Endodermal cell (in vitro differentiated cells): Measurements from ENCODE around the gene SPON1. TPM values are rescaled to one million over a fixed set of nuclear protein-coding genes. Genes with fewer than 3 reads are reported as not detected.

ENCODE experiments used
- DNase-seq: peaks from one replicate; pipeline ENCODE4 v3.0.0-alpha.2; 2017
- H3K27ac ChIP-seq: 2 replicates; pipeline ENCODE4 v1.5.1; 2013; ENCODE audit warnings: mild to moderate bottlenecking, low read depth, low read length, moderate library complexity
- H3K27me3 ChIP-seq: 2 replicates; pipeline ENCODE4 v1.6.1; 2013; ENCODE audit warnings: mild to moderate bottlenecking, low read length, moderate library complexity; ENCODE audit not compliant: insufficient read depth, control insufficient read depth, poor library complexity, severe bottlenecking
- H3K36me3 ChIP-seq: 2 replicates; pipeline ENCODE4 v1.7.0; 2013; ENCODE audit warnings: mild to moderate bottlenecking, low read length, moderate library complexity; ENCODE audit not compliant: control insufficient read depth, insufficient read depth
- H3K4me1 ChIP-seq: one replicate; pipeline ENCODE4 v1.7.0; 2013; ENCODE audit warnings: low read length; ENCODE audit not compliant: control insufficient read depth, insufficient read depth
- H3K4me3 ChIP-seq: 2 replicates; pipeline ENCODE4 v1.5.1; 2013; ENCODE audit warnings: mild to moderate bottlenecking, low read length, moderate library complexity
- H3K9ac ChIP-seq: 2 replicates; pipeline ENCODE4 v1.6.1; 2013; ENCODE audit warnings: mild to moderate bottlenecking, low read length, moderate library complexity; ENCODE audit not compliant: poor library complexity, severe bottlenecking; ENCODE audit errors: extremely low read depth
- H3K9me3 ChIP-seq: 2 replicates; pipeline ENCODE4 v1.6.1; 2013; ENCODE audit warnings: mild to moderate bottlenecking, low read length, moderate library complexity; ENCODE audit not compliant: control insufficient read depth
- H3K27ac Mint-ChIP-seq: 2 replicates; pipeline ENCODE4 v1.8.0; 2020; ENCODE audit warnings: mixed read lengths
- H3K27me3 Mint-ChIP-seq: 2 replicates; pipeline ENCODE4 v1.8.0; 2021; ENCODE audit warnings: mild to moderate bottlenecking, mixed read lengths; ENCODE audit not compliant: insufficient read depth
- H3K36me3 Mint-ChIP-seq: 2 replicates; pipeline ENCODE4 v1.8.0; 2020; ENCODE audit warnings: low read depth, mixed read lengths
- H3K4me1 Mint-ChIP-seq: 2 replicates; pipeline ENCODE4 v1.8.0; 2020; ENCODE audit warnings: mixed read lengths
- H3K4me3 Mint-ChIP-seq: 2 replicates; pipeline ENCODE4 v1.8.0; 2020; ENCODE audit warnings: mild to moderate bottlenecking, moderate library complexity, mixed read lengths
- H3K9me3 Mint-ChIP-seq: 2 replicates; pipeline ENCODE4 v1.8.0; 2020; ENCODE audit warnings: mild to moderate bottlenecking, mixed read lengths
- CTCF ChIP-seq: fragments of 200-600 bp; sonication (generic); conservative IDR thresholded peaks from 2 replicates; pipeline ENCODE4 v1.5.0; 2021; ENCODE audit warnings: antibody characterized with exemption, mild to moderate bottlenecking
- WGBS, 2 experiments: methylation state at CpG; one replicate each; pipeline versions ENCODE4 v1.1.5 to v1.1.7; 2013; ENCODE audit warnings: missing lambda C conversion rate in 2 of 2, mixed read lengths in 1 of 2; ENCODE audit not compliant: insufficient coverage in 1 of 2, insufficient read length in 1 of 2; 5-methylcytosine and 5-hydroxymethylcytosine counted together
- total RNA-seq, 2 donors: library from RNA; stranded (reverse); fragmentation: NEBNext Ultra II Directional in 1 of 2; extraction: Animal tissue kit (Norgen Biotek cat#: 25700) in 1 of 2; gene quantifications; 2 replicates in 1 of 2; 3 replicates in 1 of 2; pipeline ENCODE4 v1.2.1, GENCODE V29; 2021

The SPON1 gene
- total RNA-seq, 2 donors from 2014 or later = 0.13 to 1.6 TPM

- Histone ChIP-seq H3K4me3 (no peak overlapping the region), H3K27me3 (no peaks in the 10 kb centered on the region), H3K36me3 (no peaks in the 10 kb centered on the region), H3K9ac (no peak overlapping the region), H3K4me1 (no peaks in the 10 kb centered on the region), H3K27ac (no peak overlapping the region), H3K9me3 (no peaks in the 10 kb centered on the region)
- H3K27me3 Mint-ChIP-seq = no peaks in the 10 kb centered on the region
- H3K9me3 Mint-ChIP-seq = peaks cover 3% of the 10 kb centered on the region
- no peaks in the 10 kb centered on the region for H3K36me3 Mint-ChIP-seq
- WGBS, 2 experiments = 85 to 87% methylated on average over 8 to 14 of the region's 15 CpGs
- no peak for TF ChIP-seq CTCF
- H3K4me1 Mint-ChIP-seq = no peaks in the 10 kb centered on the region
- no peak overlapping the region for H3K27ac Mint-ChIP-seq
- H3K4me3 Mint-ChIP-seq = no peak overlapping the region
- no peak for DNase-seq
These were observed 240.0 kb downstream of the SPON1 start for GRCh38 chr11:14202251-14203196.

GRCh38 chr11:14203321-14203720 is 240.8 kb downstream of the SPON1 start:
- H3K27me3 ChIP-seq = no peaks in the 10 kb centered on the region
- DNase-seq = no peak
- 88 to 93% methylated on average over 3 to 4 of the region's 4 CpGs for WGBS, 2 experiments
- Mint-ChIP-seq H3K27ac (no peak overlapping the region), H3K4me1 (no peaks in the 10 kb centered on the region), H3K27me3 (no peaks in the 10 kb centered on the region), H3K36me3 (no peaks in the 10 kb centered on the region), H3K9me3 (peaks cover 3% of the 10 kb centered on the region), H3K4me3 (no peak overlapping the region)
- no peak overlapping the region for H3K4me3 ChIP-seq
- H3K36me3 ChIP-seq = no peaks in the 10 kb centered on the region
- TF ChIP-seq CTCF = no peak
- no peak overlapping the region for H3K9ac ChIP-seq
- no peak overlapping the region for H3K27ac ChIP-seq
- no peaks in the 10 kb centered on the region for H3K9me3 ChIP-seq
- no peaks in the 10 kb centered on the region for H3K4me1 ChIP-seq

GRCh38 chr11:14212986-14213385 is 250.5 kb downstream of the SPON1 start:
- H3K9me3 Mint-ChIP-seq = no peaks in the 10 kb centered on the region
- H3K36me3 ChIP-seq = no peaks in the 10 kb centered on the region
- no peak overlapping the region for H3K4me3 ChIP-seq
- DNase-seq = no peak
- H3K4me1 Mint-ChIP-seq = peaks cover 2% of the 10 kb centered on the region
- H3K27ac ChIP-seq = no peak overlapping the region
- no peak overlapping the region for H3K27ac Mint-ChIP-seq
- H3K4me3 Mint-ChIP-seq = no peak overlapping the region
- no peaks in the 10 kb centered on the region for H3K9me3 ChIP-seq
- no peak for TF ChIP-seq CTCF
- no peaks in the 10 kb centered on the region for H3K27me3 ChIP-seq
- no peaks in the 10 kb centered on the region for H3K36me3 Mint-ChIP-seq
- H3K27me3 Mint-ChIP-seq = no peaks in the 10 kb centered on the region
- H3K4me1 ChIP-seq = no peaks in the 10 kb centered on the region
- no peak overlapping the region for H3K9ac ChIP-seq
